HG03045 (cell line): ENCODE measurements around the gene EHBP1L1.

Experiments used
- ATAC-seq: cut with Tn5 transposase; IDR thresholded peaks from one replicate; pipeline ENCODE4 v1.9.1; 2021; ENCODE audit warnings: mild to moderate bottlenecking, moderate library complexity; ENCODE audit not compliant: unreplicated experiment

The EHBP1L1 gene

DNA sequence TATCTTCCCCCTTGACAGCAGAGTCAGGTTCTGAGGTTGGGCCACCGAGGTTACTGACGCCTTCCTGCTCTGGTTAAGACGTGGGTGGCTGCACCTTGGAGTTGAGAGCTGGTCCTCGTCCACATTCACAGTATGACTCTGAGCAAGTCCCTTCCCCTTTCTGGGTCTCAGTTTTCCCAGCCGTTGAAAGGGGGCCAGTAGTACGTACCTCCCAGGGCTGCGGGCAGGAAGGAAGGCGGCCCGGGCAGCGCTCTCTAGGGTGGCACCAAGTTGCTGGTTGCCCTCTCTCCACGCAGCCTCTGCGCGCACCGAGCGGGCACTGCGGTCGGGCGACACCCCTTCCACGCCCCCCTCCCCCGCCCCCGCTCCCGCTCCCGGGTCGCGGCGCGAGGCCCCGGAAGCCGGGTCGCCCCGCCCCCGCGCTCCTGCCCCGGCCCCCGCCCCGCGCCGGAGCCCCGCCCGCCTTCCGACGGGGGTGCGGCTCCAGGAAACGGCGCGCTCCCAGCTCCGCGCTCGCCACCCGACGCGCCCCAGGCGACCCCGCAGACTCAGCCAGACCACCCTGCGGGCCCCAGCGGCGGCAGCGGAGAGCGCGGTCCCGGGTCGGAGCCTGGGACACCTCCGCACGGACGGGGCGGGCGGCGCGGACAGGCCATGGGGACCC is at the start of gene EHBP1L1:
EHBP1L1 (plus strand) TSS at position 486 of the 664 bp plus-strand sequence. CDS start 250 bp downstream, outside the sequence.
- ATAC-seq = peak; percentile 19

DNA sequence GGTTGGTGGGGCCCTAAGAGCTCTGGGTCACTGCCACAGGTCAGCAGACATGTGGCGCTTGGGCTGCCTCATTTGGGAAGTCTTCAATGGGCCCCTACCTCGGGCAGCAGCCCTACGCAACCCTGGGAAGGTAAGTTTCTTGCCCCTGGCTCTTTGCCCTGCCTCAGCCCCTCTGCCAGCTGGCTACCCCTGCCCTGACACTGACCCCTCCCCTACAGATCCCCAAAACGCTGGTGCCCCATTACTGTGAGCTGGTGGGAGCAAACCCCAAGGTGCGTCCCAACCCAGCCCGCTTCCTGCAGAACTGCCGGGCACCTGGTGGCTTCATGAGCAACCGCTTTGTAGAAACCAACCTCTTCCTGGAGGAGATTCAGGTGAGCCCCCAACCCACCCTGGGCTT is 49.1 kb upstream of the EHBP1L1 start:
- no peak for ATAC-seq

DNA sequence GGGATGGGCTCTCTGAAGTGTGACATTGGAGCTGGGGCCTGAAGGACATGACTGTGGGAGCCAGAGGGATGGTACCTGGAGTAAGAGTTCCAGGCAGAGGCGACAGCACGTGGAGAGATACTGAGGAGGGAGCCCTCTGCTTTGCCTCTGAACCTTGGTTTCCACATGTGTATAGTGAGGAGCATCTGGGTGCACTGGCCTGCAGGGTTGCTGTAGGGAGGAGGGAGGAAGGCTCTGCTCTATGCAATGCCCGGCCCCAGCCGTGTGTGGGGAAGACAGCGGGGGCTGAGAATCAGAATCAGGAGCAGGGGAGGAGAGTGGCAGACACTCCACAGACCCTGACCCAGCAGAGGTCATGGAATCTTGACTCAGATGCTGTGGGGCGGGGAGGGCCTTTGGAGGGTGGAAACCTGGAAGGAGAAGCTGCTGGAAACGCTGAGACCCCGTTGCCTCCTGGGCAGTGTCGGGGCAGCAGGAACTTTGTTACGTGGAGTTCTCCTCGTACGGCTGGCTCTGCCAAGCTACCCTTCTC is 47.0 kb upstream of the EHBP1L1 start:
- ATAC-seq = no peak

DNA sequence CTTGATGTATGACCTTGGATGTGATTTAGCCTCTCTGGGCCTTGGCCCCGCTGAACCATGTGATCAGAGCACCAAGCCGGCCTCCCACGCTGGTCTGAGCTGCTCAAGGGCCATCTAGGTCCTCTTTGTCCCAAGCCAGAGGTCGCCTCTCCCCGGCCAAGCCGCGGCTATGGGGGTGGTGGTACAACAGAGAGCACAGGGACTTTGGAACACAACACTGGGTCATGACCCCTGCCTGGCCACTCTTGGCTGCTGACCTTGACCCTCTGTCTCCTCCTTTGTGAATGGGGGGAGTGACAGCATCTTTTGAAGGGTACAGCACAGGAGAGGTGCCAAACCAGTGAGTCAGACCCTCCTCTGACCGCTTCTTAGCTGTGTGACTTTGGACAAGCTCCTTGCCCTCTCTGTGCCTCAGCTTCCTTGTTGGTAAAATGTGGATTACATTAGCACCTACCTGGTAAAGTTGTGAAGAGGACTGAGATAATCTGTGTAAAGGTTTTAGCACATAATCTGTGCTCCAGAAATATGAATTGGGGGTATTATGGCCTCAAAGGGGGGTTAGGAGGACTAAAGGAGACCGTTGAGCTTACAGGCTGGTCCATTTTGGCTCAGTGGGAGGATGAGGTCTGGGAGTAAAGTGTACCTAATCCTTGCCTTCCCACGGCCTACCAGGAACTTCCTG is 46.2 kb upstream of the EHBP1L1 start:
- no peak for ATAC-seq

DNA sequence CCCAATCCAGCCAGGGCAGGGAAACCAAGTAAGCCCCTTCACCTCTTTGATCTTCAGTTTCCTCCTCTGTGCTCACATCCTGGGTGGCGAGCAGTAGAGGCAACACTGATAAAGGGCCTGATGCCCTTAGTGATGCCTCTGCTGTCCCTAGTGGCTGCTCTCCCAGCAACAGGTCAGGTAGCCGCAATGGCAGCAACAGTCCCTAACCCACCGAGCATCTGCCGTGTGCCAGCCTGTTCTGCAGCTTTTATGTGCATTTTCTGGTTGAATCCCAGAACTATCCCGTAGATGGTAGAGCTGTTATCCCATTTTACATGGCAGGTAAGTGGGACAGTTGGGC is 45.7 kb upstream of the EHBP1L1 start:
- ATAC-seq = no peak

DNA sequence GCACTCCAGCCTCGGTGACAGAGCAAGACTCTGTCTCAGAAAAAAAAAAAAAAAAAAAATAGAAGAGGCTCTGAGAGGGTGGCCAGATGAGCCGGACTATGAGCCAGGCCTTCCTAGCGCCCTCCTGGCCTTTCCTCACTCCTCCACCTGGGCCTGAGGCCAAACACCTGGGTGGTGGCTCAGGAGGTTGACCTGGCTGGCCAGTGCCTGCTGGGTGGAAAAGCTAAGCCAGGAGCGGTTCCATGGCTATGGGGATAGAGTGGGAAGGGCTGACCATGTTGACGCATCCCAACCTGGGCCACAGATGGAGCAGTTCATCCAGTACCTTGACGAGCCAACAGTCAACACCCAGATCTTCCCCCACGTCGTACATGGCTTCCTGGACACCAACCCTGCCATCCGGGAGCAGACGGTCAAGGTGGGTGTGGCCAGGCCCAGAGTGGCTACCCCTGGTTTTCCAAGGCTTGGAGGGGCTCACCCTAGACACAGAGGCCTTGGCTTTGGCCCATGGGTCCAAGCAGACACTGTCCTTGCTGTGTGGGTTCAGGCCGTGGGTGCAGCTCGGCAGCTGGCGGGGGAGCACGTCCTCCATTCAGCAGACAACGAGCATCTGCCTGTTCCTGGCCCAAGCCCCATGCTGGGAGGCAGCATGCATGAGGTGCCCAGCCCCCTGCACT is 43.3 kb upstream of the EHBP1L1 start:
- no peak for ATAC-seq

DNA sequence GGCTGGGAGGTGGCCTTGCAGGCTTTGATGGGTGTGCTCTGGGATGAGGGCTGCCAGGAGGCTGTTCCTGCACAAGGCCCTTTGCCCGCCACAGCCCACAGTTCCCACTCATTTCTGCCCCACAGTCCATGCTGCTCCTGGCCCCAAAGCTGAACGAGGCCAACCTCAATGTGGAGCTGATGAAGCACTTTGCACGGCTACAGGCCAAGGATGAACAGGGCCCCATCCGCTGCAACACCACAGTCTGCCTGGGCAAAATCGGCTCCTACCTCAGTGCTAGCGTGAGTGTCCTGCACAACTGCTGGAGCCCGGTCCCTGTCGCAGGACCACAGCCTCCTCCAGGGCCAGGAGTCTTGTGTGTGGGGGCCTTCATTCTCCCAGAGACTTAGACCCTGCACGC is 40.8 kb upstream of the EHBP1L1 start:
- no peak for ATAC-seq

DNA sequence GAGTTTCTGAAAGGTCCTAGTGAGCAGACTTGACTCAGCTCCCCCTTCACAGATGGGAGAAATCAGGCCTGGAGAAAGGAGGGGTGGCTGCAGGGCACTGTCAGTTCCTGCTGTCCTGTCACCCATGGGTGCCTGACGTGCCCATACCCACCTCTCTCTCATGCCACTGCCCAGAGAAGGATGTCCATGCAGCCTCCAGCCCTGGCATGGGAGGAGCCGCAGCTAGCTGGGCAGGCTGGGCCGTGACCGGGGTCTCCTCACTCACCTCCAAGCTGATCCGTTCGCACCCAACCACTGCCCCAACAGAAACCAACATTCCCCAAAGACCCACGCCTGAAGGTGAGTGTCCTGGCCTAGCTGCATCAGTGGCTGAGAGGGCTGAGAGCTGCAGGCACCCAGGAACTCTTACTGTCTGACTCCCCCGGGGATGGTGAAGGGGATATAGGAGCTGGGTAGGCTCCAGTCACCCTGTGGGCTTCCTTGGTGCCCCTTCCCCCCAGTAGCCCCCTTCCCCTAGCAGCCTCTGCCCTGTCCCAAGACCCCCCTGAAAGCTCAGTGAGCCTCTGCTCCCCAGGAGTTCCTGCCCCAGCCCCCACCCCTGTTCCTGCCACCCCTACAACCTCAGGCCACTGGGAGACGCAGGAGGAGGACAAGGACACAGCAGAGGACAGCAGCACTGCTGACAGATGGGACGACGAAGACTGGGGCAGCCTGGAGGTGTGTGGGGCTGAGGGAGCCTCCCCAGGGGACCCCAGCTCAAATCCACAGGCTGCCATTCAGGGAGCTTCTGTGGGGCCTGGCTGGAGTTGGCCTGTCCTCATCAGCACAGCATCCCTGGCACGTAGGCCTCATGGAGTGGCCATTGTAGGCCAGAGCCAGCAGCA is 39.2 kb upstream of the EHBP1L1 start:
- ATAC-seq = no peak

DNA sequence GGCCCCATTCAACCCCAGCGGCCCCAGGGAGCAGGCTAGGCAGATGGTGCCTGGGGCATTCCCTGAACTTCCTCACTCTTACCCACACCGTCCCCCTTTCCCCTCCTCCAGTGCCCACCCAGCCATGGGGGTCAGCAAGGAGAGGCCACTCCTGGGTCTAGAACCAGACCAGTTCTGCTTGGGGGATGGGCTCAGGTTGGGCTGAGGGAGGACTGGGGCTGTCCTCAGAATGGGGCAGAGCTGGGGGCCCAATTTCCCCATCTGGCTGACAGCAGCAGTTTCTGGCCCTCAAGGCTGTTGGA is 38.6 kb upstream of the EHBP1L1 start:
- no peak for ATAC-seq

DNA sequence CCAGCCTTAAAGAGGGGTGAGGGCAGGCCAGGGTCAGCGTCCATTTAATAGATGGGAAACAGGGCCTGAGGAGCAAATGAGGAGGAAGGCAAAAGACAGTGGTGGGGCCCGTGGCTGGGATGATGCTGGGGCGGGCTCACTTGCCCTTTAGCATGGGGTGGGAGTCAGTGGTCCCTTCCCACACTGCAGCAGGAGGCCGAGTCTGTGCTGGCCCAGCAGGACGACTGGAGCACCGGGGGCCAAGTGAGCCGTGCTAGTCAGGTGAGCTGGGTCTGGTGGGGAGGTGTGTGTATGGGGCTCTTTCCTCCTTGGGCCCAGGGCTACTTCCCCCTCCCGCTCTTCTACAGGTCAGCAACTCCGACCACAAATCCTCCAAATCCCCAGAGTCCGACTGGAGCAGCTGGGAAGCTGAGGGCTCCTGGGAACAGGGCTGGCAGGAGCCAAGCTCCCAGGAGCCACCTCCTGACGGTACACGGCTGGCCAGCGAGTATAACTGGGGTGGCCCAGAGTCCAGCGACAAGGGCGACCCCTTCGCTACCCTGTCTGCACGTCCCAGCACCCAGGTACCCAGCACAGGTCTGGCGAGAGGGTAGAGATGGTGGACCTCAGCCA is 38.1 kb upstream of the EHBP1L1 start:
- ATAC-seq = no peak

DNA sequence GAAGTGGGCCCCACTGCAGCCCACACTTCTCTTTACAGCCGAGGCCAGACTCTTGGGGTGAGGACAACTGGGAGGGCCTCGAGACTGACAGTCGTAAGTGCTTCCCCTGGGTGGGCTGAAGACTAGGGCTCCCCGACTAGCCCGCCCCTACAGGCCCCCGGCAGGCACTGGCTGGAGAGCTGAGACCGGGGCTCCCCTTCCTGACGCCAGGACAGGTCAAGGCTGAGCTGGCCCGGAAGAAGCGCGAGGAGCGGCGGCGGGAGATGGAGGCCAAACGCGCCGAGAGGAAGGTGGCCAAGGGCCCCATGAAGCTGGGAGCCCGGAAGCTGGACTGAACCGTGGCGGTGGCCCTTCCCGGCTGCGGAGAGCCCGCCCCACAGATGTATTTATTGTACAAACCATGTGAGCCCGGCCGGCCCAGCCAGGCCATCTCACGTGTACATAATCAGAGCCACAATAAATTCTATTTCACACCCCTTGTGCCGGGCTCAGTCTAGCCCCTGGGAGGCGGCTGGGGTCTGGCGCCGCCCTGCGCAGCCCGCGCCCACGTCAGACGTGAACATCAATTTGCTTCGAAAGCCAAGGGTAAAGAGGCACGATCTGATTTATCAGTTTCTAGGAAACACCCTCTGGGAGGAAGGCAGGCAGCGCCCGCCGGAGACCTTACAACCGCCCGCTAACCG is 37.5 kb upstream of the EHBP1L1 start:
- no peak for ATAC-seq

DNA sequence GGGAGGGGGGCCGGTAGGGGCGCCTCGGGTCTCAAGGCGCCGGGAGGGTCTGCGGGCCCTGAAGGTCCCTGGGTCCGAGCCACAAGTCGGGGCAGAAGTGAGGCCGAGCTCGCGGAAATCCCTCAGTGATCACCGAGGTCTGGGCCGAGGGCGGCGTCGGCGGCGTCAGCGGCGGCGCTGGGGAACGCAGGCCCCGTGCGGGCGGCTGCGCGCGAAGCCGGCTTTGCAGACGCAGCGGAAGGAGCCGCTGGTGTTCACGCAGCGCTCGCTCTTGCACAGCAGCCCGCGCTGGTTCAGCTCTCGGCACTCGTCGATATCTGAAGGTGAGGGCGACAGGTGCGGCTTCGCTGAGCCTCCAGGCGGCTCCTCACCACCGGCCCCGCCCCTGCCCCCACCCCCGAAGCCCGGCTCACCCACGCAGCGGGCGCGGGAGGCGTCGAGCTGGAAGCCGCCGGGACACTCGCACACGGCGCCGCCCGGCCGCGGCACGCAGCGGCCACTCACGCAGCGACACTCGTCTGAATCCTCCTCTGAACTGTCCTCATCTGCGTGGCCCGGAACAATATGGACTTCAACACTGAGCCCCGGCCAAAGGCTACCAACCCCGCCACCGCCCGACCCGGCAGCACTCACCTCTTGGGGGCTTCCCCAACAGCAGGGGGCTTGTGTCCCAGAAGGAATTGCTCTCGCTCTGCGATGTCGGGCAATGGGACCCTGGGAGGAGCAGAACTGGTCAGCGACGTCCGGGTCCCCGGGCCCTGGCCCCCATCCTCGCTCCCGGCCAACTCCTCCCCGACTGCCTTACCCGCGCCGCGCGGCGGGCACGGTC is 36.7 kb upstream of the EHBP1L1 start:
- ATAC-seq = no peak

DNA sequence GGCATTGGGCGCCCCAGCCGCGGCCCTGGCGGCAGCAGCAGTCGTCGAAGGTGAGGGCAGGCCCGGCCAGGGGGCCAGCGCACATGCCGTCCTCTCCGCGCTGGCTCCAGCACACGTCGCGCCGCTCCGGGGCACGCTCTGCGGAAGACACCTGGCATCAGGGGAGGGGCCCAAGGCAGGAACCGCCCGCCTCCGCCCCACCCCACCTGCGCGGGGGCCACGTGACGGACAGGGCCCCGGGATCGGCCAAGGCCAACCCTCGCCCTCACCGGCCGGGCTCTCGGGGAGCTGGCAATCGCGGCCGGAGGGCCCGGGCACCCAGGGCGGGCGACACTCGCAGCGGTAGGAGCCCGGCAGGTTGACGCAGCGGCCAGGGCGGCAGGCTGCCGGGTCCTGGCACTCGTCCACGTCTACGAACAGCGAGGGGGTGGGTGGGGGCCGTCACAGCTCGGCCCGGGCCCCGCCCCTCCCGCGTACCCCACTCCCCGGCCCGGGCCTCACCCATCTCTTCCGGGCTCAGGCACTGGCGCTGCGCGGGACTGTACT is 36.0 kb upstream of the EHBP1L1 start:
- peak; percentile 46 for ATAC-seq

DNA sequence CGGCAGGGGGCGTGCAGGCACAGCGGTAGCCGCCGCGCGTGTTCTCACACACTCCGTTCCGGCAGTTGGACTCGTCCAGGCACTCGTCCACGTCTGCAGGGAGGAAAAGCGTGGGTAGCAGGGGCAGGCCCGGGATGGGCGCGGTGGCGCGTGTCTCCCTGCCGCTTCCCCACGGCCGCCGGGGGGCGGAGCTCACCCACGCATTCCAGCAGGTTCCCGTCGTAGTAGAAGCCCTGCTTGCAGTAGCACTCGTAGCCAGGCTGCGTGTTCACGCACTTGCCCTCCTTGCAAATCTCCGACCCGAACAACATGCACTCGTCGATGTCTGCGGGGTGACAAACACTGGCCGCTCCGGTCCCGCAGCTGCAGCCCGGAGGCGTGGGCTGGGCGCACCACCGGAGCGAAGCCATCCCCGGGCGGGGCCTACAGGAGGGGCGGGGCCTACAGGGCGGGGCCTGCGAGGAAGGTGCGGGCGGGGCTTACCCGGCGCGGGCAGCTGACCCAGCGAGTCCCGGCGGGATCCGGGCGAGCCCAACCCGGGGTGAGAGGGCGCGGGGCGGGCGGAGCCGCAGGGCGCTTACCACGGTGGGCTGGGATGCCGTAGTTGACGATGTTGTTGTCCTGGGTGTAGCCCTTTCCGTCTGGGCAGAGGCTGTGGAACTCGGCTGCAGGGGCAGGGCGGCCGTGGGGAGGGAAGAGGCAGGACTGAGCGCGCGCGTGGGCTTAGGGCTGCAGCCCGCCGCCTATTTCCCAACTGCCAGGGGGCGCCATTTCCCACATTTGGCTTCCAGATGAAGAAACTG is 35.4 kb upstream of the EHBP1L1 start:
- ATAC-seq = peak; percentile 56

DNA sequence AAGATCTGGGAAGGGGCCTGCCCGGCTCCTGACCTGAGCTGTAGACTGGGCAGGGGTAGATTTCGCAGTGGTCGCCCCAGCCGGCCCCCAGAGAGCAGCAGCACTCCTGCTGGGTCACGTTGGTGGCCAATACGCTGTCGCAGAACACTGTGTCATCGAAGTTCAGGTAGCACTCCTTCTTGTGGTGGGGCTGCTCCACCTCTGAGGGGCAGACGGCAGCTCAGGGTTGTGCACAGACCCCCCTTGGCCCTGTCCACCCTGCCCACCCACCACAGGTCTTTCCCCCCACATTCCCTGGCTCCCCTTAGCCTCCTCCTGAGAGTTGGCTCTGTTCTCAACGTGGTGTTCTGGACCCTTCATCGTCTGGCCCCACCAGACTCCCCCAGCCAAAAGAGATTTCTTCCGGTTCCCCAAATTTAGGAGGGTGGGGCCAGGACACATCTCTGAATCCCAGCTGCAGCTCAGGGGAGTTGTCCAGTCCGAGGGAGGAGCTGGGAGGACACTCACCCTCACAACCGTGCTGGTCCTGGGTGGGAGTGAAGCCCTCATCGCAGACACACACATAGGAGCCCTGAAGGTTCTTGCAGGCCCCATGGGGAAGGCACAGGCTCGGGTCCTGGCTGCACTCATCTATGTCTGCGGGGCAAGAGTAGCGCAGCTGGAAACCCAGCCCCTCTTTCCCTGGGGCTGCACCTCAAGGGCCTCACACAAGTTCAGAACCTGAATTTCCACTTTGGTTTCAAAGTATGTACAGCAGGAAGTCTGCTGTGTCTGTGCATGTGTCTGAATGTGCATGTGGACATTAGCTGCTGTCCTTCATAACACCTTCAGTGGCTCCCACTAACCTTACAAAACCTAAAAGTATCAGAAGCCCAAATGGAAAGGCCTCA is 34.5 kb upstream of the EHBP1L1 start:
- ATAC-seq = no peak

DNA sequence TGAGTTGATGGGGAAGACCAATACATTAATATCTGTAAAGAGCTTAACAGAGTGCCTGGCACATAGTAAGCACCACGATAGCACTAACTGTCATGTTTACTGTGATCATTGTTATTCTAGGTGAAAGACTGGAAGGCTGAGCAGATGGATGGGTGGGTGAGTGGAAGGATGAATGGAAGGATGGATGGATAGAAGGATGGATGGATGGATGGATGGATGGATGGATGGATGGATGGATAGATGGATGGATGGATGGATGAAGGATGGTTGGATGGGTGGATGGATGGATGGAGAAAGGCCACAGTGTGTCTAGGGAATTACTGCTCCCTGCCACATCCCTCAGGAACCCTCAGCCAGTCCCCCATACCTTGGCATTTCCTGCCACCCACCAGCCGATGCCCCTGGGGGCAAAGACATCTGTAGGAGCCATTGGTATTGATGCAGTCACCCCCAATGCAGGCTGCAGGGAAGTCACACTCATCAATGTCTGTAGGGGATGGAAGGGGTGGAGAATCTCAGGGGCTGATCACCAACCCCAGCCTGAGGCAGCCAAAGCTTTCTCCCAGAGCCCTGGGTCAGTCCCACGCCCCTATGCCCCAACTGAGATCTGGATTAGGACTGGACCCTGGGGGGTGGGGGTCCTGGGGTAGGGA is 33.0 kb upstream of the EHBP1L1 start:
- no peak for ATAC-seq

DNA sequence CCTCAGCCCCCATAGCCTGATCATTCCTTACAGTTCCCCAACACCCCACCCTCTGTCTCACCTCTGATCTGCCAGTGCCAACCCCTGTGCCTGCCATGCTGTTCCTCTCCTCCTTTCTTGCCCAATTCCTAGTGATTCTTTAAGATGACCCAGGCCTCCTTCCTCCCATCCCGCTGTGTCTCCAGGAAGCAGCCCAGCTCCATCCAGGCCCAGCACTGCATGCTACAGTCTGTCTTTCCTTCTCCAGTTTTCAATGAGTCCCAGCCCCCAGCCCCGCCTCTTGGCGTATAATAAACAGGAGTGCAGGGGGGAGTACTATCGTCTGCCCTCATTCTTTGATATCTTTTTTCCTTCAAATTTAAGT is 30.0 kb upstream of the EHBP1L1 start:
- no peak for ATAC-seq
